Endothelial cell of umbilical vein (primary cell): ENCODE results near the gene USH1C. TPM values are rescaled to one million over a fixed set of nuclear protein-coding genes. Genes with fewer than 3 reads are reported as not detected.

ENCODE experiments used
- BruUV-seq: library from RNA; stranded (reverse); fragments of 400-500 nt; replicated peaks from 2 replicates; lab custom pipeline; 2021; lab: Mats Ljungman, UMichigan
- CTCF ChIA-PET: fragments of 300-600, 350-600 bp; sonication (Branson Sonifier 250); formaldehyde crosslinking; loops from one replicate; lab custom pipeline; 2021; ENCODE audit warnings: antibody characterized with exemption, inconsistent platforms; lab: Charles Lee
- POLR2A ChIA-PET: fragments of 300-600, 350-600 bp; sonication (Branson Sonifier 250); formaldehyde crosslinking; loops from one replicate; lab custom pipeline; 2021; ENCODE audit warnings: antibody characterized with exemption, inconsistent platforms; lab: Charles Lee
- DNase-seq: peaks from one replicate; pipeline ENCODE4 v3.0.0-alpha.2; 2011; ENCODE audit warnings: low read depth, low spot score
- FAIRE-seq: peaks from 2 replicates; lab custom pipeline; 2011; peaks lifted over from hg19 to GRCh38; lab: Jason Lieb, UNC
- H2AFZ ChIP-seq: 2 replicates; pipeline ENCODE4 v1.6.0; 2012; ENCODE audit warnings: low read depth, low read length, control low read depth, inconsistent platforms
- H3K27ac ChIP-seq: 2 replicates; pipeline ENCODE4 v1.5.1; 2011; ENCODE audit warnings: low read depth, mild to moderate bottlenecking, control low read depth, low read length, moderate library complexity; ENCODE audit not compliant: insufficient read depth
- H3K27me3 ChIP-seq, 2 experiments: 2 replicates each; pipeline versions ENCODE4 v1.6.0 to v1.6.1; 2011; ENCODE audit warnings: low read length in 2 of 2, mixed read lengths in 1 of 2; ENCODE audit not compliant: control insufficient read depth in 2 of 2, insufficient read depth in 2 of 2
- H3K36me3 ChIP-seq, 2 experiments: 2 replicates in 1 of 2; 3 replicates in 1 of 2; pipeline ENCODE4 v1.5.1; 2011; ENCODE audit warnings: low read length in 2 of 2, mild to moderate bottlenecking in 1 of 2, moderate library complexity in 1 of 2; ENCODE audit not compliant: control insufficient read depth in 2 of 2, insufficient read depth in 2 of 2; ENCODE audit errors: extremely low read depth in 1 of 2
- H3K4me1 ChIP-seq: 3 replicates; pipeline ENCODE4 v1.5.1; 2011; ENCODE audit warnings: mild to moderate bottlenecking, low read length; ENCODE audit not compliant: control insufficient read depth, insufficient read depth; ENCODE audit errors: extremely low read depth
- H3K4me2 ChIP-seq: 2 replicates; pipeline ENCODE4 v1.6.1; 2011; ENCODE audit warnings: low read length, control low read depth, mixed read lengths; ENCODE audit not compliant: insufficient read depth
- H3K4me3 ChIP-seq, 3 experiments: fragments of 200-600 bp in 1 of 3; sonication (generic), shearing (Covaris generic) in 1 of 3; replicated peaks in 1 of 3; 2 replicates each; pipeline ENCODE4 v1.5.1; 2011 to 2016; ENCODE audit warnings: control low read depth in 3 of 3, low read length in 3 of 3, mild to moderate bottlenecking in 2 of 3, inconsistent platforms in 1 of 3, low read depth in 1 of 3, moderate library complexity in 1 of 3; ENCODE audit not compliant: insufficient read depth in 1 of 3
- H3K79me2 ChIP-seq: 2 replicates; pipeline ENCODE4 v1.6.0; 2012; ENCODE audit warnings: low read length, inconsistent platforms; ENCODE audit not compliant: control insufficient read depth, insufficient read depth
- H3K9ac ChIP-seq: replicated peaks from 2 replicates; pipeline ENCODE3; 2011; ENCODE audit warnings: low read length, control low read depth; ENCODE audit not compliant: insufficient read depth; ENCODE audit errors: extremely low read depth
- H3K9me1 ChIP-seq: replicated peaks from 3 replicates; pipeline ENCODE4 v1.6.0; 2011; ENCODE audit warnings: mild to moderate bottlenecking, low read length; ENCODE audit not compliant: control insufficient read depth, insufficient read depth; ENCODE audit errors: extremely low read depth
- H3K9me3 ChIP-seq: replicated peaks from 2 replicates; pipeline ENCODE4 v1.5.1; 2012; ENCODE audit warnings: low read length, inconsistent platforms; ENCODE audit not compliant: control insufficient read depth, insufficient read depth
- H4K20me1 ChIP-seq: replicated peaks from 2 replicates; pipeline ENCODE3; 2011; ENCODE audit warnings: mild to moderate bottlenecking, low read length; ENCODE audit not compliant: control insufficient read depth, insufficient read depth; ENCODE audit errors: extremely low read depth
- EZH2 ChIP-seq: IDR thresholded peaks from 2 replicates; pipeline ENCODE4 v1.6.1; 2012; ENCODE audit warnings: borderline replicate concordance, low read depth, mild to moderate bottlenecking, moderate library complexity, low read length, inconsistent platforms; ENCODE audit not compliant: severe bottlenecking
- FOS ChIP-seq: IDR thresholded peaks from 2 replicates; pipeline ENCODE4 v1.6.1; 2011; ENCODE audit warnings: mild to moderate bottlenecking, low read length, moderate library complexity, borderline replicate concordance; ENCODE audit not compliant: insufficient read depth
- GATA2 ChIP-seq: IDR thresholded peaks from 2 replicates; pipeline ENCODE4 v1.7.0; 2011; ENCODE audit warnings: low read depth, mild to moderate bottlenecking, moderate library complexity, mixed read lengths, low read length; ENCODE audit not compliant: insufficient read length, insufficient read depth
- JUN ChIP-seq: IDR thresholded peaks from 2 replicates; pipeline ENCODE4 v1.6.1; 2011; ENCODE audit warnings: borderline replicate concordance, low read depth; ENCODE audit not compliant: insufficient read length, insufficient read depth
- MAX ChIP-seq: IDR thresholded peaks from 2 replicates; pipeline ENCODE4 v1.6.1; 2011; ENCODE audit not compliant: insufficient read depth, insufficient read length
- MYC ChIP-seq: IDR thresholded peaks from one replicate; pipeline ENCODE4 v1.6.1; 2011; ENCODE audit warnings: mild to moderate bottlenecking, low read depth, low read length
- POLR2A ChIP-seq: IDR thresholded peaks from 2 replicates; pipeline ENCODE4 v1.6.1; 2012; ENCODE audit warnings: low read depth, mild to moderate bottlenecking, control low read depth, low read length
- POLR2AphosphoS5 ChIP-seq: IDR thresholded peaks from 2 replicates; pipeline ENCODE4 v1.6.1; 2012; ENCODE audit warnings: low read depth, mild to moderate bottlenecking, control low read depth, low read length, moderate library complexity; ENCODE audit not compliant: insufficient read depth
- dilution Hi-C: fragments of 300-500 bp; cut with MboI; formaldehyde crosslinking; loops from one replicate; pipeline ENCODE4 v1.15.0; 2019; ENCODE audit warnings: low sequenced_read_pairs; ENCODE audit not compliant: extremely low pct_ligation_motif_present
- intact Hi-C: fragments of 100-400 bp; cut with micrococcal nuclease; formaldehyde crosslinking; loops from one replicate; pipeline ENCODE4 v1.10.0; 2022
- polyA plus RNA-seq, 4 experiments: library from polyadenylated mRNA; depleted of rRNA in 3 of 4; stranded (reverse) in 3 of 4; unstranded in 1 of 4; fragments of >200 nt; gene quantifications; 2 replicates each; pipeline versions ENCODE4 v1.2.1 to v1.2.3, GENCODE V29; 2011 to 2012; ENCODE audit warnings: missing spikeins in 1 of 4
- total RNA-seq: library from RNA; stranded (reverse); gene quantifications from 2 replicates; pipeline ENCODE4 v1.2.3, GENCODE V29; 2021
- TF ChIP-seq, protein P1 (sequence below), 2 donors: IDR thresholded peaks; 1 replicate in 1 of 2; 2 replicates in 1 of 2; pipeline ENCODE4 v1.5.1; 2011; ENCODE audit warnings: low read length in 2 of 2, mild to moderate bottlenecking in 2 of 2, moderate library complexity in 2 of 2, control low read depth in 1 of 2, inconsistent platforms in 1 of 2, low read depth in 1 of 2; ENCODE audit not compliant: insufficient read depth in 1 of 2; ENCODE audit errors: extremely low read depth in 1 of 2

The USH1C gene
- total and polyA plus RNA-seq, 2 donors (not counting 3 experiments of a cell fraction or from before 2014, with no cell fraction given), result not detected

DNA sequence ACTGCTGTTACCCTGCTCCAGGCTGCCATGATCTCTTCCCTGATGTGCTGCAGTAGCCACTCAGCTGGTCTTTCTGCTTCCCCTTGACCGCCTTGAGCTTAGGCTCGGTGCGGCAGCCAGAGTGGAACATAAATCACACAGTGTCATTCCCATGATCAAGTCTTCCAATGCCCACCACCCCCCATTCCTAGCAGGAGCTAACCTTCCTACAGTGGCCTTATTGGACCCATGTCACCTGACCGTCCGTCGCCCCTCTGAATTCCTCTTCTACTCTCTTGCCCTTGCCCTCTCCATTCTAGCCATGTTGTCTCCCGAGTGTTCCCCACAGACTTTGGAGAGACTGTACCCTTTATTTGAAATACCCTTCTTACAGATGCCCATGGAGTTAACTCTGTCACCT, 46.2 kb upstream of the USH1C start:
- no peak for TF ChIP-seq POLR2A
- TF ChIP-seq MAX, result no peak
- TF ChIP-seq EZH2, result no peak
- TF ChIP-seq FOS, result no peak
- TF ChIP-seq, protein P1, sequence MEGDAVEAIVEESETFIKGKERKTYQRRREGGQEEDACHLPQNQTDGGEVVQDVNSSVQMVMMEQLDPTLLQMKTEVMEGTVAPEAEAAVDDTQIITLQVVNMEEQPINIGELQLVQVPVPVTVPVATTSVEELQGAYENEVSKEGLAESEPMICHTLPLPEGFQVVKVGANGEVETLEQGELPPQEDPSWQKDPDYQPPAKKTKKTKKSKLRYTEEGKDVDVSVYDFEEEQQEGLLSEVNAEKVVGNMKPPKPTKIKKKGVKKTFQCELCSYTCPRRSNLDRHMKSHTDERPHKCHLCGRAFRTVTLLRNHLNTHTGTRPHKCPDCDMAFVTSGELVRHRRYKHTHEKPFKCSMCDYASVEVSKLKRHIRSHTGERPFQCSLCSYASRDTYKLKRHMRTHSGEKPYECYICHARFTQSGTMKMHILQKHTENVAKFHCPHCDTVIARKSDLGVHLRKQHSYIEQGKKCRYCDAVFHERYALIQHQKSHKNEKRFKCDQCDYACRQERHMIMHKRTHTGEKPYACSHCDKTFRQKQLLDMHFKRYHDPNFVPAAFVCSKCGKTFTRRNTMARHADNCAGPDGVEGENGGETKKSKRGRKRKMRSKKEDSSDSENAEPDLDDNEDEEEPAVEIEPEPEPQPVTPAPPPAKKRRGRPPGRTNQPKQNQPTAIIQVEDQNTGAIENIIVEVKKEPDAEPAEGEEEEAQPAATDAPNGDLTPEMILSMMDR (IDR thresholded peaks at IDR 0.05; ENCODE audit: extremely low read depth in 1 of 2, insufficient read depth in 1 of 2, low read depth in 1 of 2, low read length in 2 of 2), result no peak
- no peak for TF ChIP-seq JUN
- no peak for TF ChIP-seq GATA2
- TF ChIP-seq MYC, result no peak
- no peak for TF ChIP-seq POLR2AphosphoS5
- H3K9me1 ChIP-seq, result no peaks in the 10 kb centered on the region
- no peak overlapping the region for H3K27ac ChIP-seq
- no peak overlapping the region for H3K9ac ChIP-seq
- no peak overlapping the region for H3K4me3 ChIP-seq
- no peaks in the 10 kb centered on the region for H3K27me3 ChIP-seq
- no peak for FAIRE-seq
- no peak overlapping the region for H3K4me2 ChIP-seq
- H3K9me3 ChIP-seq, result no peaks in the 10 kb centered on the region
- H3K36me3 ChIP-seq, result no peaks in the 10 kb centered on the region
- no peak overlapping the region for H2AFZ ChIP-seq
- intact Hi-C loops (no loop called here), dilution Hi-C loops (no loop called here)
- H4K20me1 ChIP-seq, result no peaks in the 10 kb centered on the region
- DNase-seq, result no peak
- no peaks in the 10 kb centered on the region for H3K4me1 ChIP-seq
- ChIA-PET POLR2A (no interaction called here), CTCF (interaction anchor here (1.0 kb wide), 1 partner anchor 8 kb away, joined by 3 read pairs; no protein-coding TSS in a partner anchor)
- no TSS peak for BruUV-seq
- no peaks in the 10 kb centered on the region for H3K79me2 ChIP-seq
